Neural progenitor cell (in vitro differentiated cells): Measurements from ENCODE around the gene SIGLEC5. TPM values are rescaled to one million over a fixed set of nuclear protein-coding genes. Genes with fewer than 3 reads are reported as not detected.

Source experiments
- DNase-seq: peaks from one replicate; pipeline ENCODE4 v3.0.0-alpha.2; 2016; ENCODE audit warnings: low spot score
- H2AFZ ChIP-seq: fragments of 200-600 bp; sonication (generic); replicated peaks from 2 replicates; pipeline ENCODE4 v1.6.1; 2016; ENCODE audit warnings: antibody characterized with exemption
- H3F3A ChIP-seq: fragments of 200-600 bp; sonication (generic); 2 replicates; pipeline ENCODE4 v1.6.1; 2016; ENCODE audit warnings: antibody characterized with exemption, low read depth
- H3K27ac ChIP-seq: fragments of 200-600 bp; sonication (generic); 2 replicates; pipeline ENCODE4 v1.5.1; 2016; ENCODE audit warnings: mild to moderate bottlenecking
- H3K27me3 ChIP-seq: fragments of 200-600 bp; sonication (generic); 2 replicates; pipeline ENCODE4 v1.6.1; 2016; ENCODE audit warnings: mild to moderate bottlenecking, moderate library complexity
- H3K36me3 ChIP-seq: fragments of 200-600 bp; sonication (generic); 2 replicates; pipeline ENCODE4 v1.5.1; 2016
- H3K4me1 ChIP-seq: fragments of 200-600 bp; sonication (generic); 2 replicates; pipeline ENCODE4 v1.6.1; 2016; ENCODE audit warnings: mixed run types
- H3K4me2 ChIP-seq: fragments of 200-600 bp; sonication (generic); 2 replicates; pipeline ENCODE4 v1.6.1; 2016
- H3K4me3 ChIP-seq: fragments of 200-600 bp; sonication (generic); 2 replicates; pipeline ENCODE4 v1.5.1; 2016
- H3K79me2 ChIP-seq: fragments of 200-600 bp; sonication (generic); 2 replicates; pipeline ENCODE4 v1.6.1; 2016; ENCODE audit warnings: low read depth
- H3K9ac ChIP-seq: fragments of 200-600 bp; sonication (generic); 2 replicates; pipeline ENCODE4 v1.6.1; 2016
- H3K9me3 ChIP-seq: fragments of 200-600 bp; sonication (generic); 2 replicates; pipeline ENCODE4 v1.5.1; 2016; ENCODE audit warnings: low read depth
- H4K20me1 ChIP-seq: fragments of 200-600 bp; sonication (generic); 2 replicates; pipeline ENCODE4 v1.6.1; 2016; ENCODE audit warnings: low read depth
- H3K27ac Mint-ChIP-seq: 3 replicates; pipeline ENCODE4 v1.8.0; 2021; ENCODE audit warnings: mixed read lengths
- H3K27me3 Mint-ChIP-seq: 2 replicates; pipeline ENCODE4 v1.8.0; 2022; ENCODE audit warnings: low read depth, mild to moderate bottlenecking, inconsistent platforms, moderate library complexity, mixed read lengths; ENCODE audit not compliant: insufficient read depth
- H3K36me3 Mint-ChIP-seq: 3 replicates; pipeline ENCODE4 v1.8.0; 2021; ENCODE audit warnings: mixed read lengths
- H3K4me1 Mint-ChIP-seq: 3 replicates; pipeline ENCODE4 v1.8.0; 2021; ENCODE audit warnings: mixed read lengths
- H3K4me3 Mint-ChIP-seq: 3 replicates; pipeline ENCODE4 v1.8.0; 2021; ENCODE audit warnings: mild to moderate bottlenecking, moderate library complexity, mixed read lengths
- H3K9me3 Mint-ChIP-seq: 3 replicates; pipeline ENCODE4 v1.8.0; 2020; ENCODE audit warnings: mixed read lengths
- CTCF ChIP-seq: fragments of 200-600 bp; sonication (generic); IDR thresholded peaks from 2 replicates; pipeline ENCODE4 v1.5.1; 2017; ENCODE audit warnings: antibody characterized with exemption, mild to moderate bottlenecking
- EZH2 ChIP-seq: fragments of 200-600 bp; sonication (generic); IDR thresholded peaks from 2 replicates; pipeline ENCODE4 v1.6.1; 2017; ENCODE audit warnings: antibody characterized with exemption, mild to moderate bottlenecking, moderate library complexity
- EZH2phosphoT487 ChIP-seq: fragments of 200-600 bp; sonication (generic); IDR thresholded peaks from 2 replicates; pipeline ENCODE4 v1.6.1; 2017; ENCODE audit warnings: antibody characterized with exemption
- total RNA-seq: library from RNA; depleted of rRNA; stranded (reverse); fragments of >200 nt; gene quantifications from 2 replicates; pipeline ENCODE4 v1.2.3, GENCODE V29; 2015; ENCODE audit warnings: low replicate concordance

Gene SIGLEC5
- total RNA-seq, 1 donor from 2014 or later = not detected

GRCh38 chr19:51595190-51596175 is 34.7 kb downstream of the SIGLEC5 start:
- Histone ChIP-seq H3K36me3 (no peaks in the 10 kb centered on the region), H3K4me3 (no peak overlapping the region), H3K9ac (no peak overlapping the region), H3K27me3 (no peaks in the 10 kb centered on the region), H3F3A (no peaks in the 10 kb centered on the region), H3K4me1 (no peaks in the 10 kb centered on the region), H3K4me2 (peak overlapping the region; percentile 80), H2AFZ (no peak overlapping the region), H3K79me2 (no peaks in the 10 kb centered on the region), H4K20me1 (no peaks in the 10 kb centered on the region), H3K27ac (no peak overlapping the region), H3K9me3 (no peaks in the 10 kb centered on the region)
- TF ChIP-seq CTCF (no peak), EZH2phosphoT487 (no peak), EZH2 (no peak)
- H3K4me1 Mint-ChIP-seq = peaks cover 14% of the 10 kb centered on the region
- H3K4me3 Mint-ChIP-seq = peak overlapping the region; percentile 91
- no peaks in the 10 kb centered on the region for H3K9me3 Mint-ChIP-seq
- no peak for DNase-seq
- H3K27ac Mint-ChIP-seq = no peak overlapping the region
- peaks cover 3% of the 10 kb centered on the region for H3K27me3 Mint-ChIP-seq
- H3K36me3 Mint-ChIP-seq = peaks cover 1% of the 10 kb centered on the region

GRCh38 chr19:51594774-51595109 is 35.5 kb downstream of the SIGLEC5 start:
- H3K4me3 Mint-ChIP-seq = peak overlapping the region; percentile 91
- Histone ChIP-seq H2AFZ (peak overlapping the region; percentile 82), H3K79me2 (no peaks in the 10 kb centered on the region), H3K27me3 (no peaks in the 10 kb centered on the region), H3K36me3 (no peaks in the 10 kb centered on the region), H3K4me1 (no peaks in the 10 kb centered on the region), H3F3A (no peaks in the 10 kb centered on the region), H3K9me3 (no peaks in the 10 kb centered on the region), H3K4me3 (peak overlapping the region; percentile 56), H4K20me1 (no peaks in the 10 kb centered on the region), H3K4me2 (peak overlapping the region; percentile 80), H3K9ac (no peak overlapping the region), H3K27ac (no peak overlapping the region)
- H3K4me1 Mint-ChIP-seq = peaks cover 14% of the 10 kb centered on the region
- H3K27me3 Mint-ChIP-seq = no peaks in the 10 kb centered on the region
- no peak overlapping the region for H3K27ac Mint-ChIP-seq
- DNase-seq = no peak
- H3K9me3 Mint-ChIP-seq = no peaks in the 10 kb centered on the region
- peaks cover 3% of the 10 kb centered on the region for H3K36me3 Mint-ChIP-seq
- TF ChIP-seq CTCF (no peak), EZH2 (no peak), EZH2phosphoT487 (no peak)

DNA sequence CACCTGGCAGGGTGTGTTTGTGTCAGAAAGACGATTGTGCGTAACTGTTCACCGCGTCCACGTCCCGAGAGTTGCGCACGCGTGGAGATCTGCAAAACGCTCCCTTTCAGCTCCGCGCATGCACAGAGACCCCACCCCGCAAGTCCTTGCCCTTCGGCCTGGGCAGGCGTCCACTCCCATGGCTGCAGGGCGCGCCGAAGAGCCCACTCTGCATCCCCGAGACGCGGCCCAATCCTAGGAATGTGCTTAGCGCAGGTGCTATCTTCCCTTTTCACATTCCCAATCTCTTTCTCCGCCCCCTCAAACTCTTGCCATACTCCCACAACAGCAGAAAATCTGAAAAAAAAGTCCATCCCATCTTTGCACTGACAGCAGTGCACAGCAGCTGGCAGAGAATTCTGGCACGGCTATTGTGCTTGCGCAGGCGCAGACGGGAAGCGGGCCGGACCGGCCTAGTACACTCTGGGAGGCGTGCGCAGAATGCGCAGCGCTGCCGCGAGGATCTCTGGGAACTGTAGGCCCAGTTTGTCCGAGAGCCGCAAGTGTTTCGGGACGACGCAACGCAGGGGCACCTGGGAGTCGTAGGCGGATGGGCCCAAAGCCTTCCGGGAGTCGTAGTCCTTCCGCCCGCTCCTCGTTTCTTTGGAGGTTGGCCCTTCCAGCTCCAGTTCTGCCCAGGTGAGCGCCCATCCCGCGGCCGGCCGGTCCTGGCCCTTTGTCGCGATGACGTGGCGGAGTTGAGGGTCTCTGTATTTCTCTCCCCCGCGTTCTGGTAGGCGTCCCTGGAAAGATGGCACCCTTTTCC is 36.0 kb downstream of the SIGLEC5 start:
- Histone ChIP-seq H3F3A (no peaks in the 10 kb centered on the region), H3K27me3 (no peaks in the 10 kb centered on the region), H4K20me1 (no peaks in the 10 kb centered on the region), H3K9me3 (peaks cover under 1% of the 10 kb centered on the region), H3K4me3 (peak overlapping the region; percentile 56), H3K4me1 (no peaks in the 10 kb centered on the region), H3K79me2 (no peaks in the 10 kb centered on the region), H3K4me2 (peak overlapping the region; percentile 80), H3K36me3 (no peaks in the 10 kb centered on the region), H3K9ac (peak overlapping the region; percentile 17), H3K27ac (no peak overlapping the region), H2AFZ (peak overlapping the region; percentile 82)
- no peak overlapping the region for H3K27ac Mint-ChIP-seq
- peak overlapping the region; percentile 91 for H3K4me3 Mint-ChIP-seq
- H3K4me1 Mint-ChIP-seq = peaks cover 14% of the 10 kb centered on the region
- no peaks in the 10 kb centered on the region for H3K9me3 Mint-ChIP-seq
- peak; percentile 95 for DNase-seq
- TF ChIP-seq CTCF (no peak), EZH2phosphoT487 (no peak), EZH2 (no peak)
- H3K36me3 Mint-ChIP-seq = peaks cover 7% of the 10 kb centered on the region
- H3K27me3 Mint-ChIP-seq = no peaks in the 10 kb centered on the region
